ENCODE data around the gene HOXA4.

Gene HOXA4

DNA sequence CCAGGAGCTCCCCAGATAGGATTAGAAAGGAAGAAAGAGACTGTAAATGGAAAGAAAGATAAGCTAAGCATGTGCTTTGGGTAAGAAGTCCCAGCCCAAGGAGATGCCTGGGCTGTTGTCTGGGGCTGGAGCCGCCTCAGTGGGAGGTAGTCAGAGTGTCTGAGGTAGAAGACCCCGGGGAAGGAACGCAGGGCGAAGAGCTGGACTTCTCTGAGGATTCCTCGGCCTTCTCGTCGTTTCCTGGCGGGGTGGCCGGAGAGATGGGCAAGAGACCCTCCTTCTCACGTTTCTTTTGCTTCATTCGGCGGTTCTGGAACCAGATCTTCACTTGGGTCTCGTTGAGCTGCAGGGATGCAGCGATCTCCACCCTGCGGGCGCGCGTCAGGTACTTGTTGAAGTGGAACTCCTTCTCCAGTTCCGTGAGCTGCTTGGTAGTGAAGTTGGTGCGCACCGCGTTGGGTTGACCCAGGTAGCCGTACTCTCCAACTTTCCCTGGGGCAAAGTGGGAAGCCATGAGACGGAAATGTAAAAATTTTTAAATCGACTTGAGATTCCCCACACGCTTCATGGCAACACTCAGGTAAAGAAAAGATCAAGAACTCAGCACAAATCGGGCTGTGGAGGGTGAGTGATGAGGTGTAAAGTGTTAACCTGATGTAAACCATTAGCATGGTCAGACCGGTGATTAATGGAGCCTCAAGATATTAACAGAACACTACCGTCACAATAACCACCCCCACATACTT, 36.1 kb downstream of the HOXA4 start:
- no peak for DNase-seq (ENCODE audit: low read depth in 2 of 2)

- DNase-seq (ENCODE audit: low read depth in 2 of 2): no peak
Measured at GRCh38 chr7:27093184-27093895, 37.2 kb downstream of the HOXA4 start.

DNA sequence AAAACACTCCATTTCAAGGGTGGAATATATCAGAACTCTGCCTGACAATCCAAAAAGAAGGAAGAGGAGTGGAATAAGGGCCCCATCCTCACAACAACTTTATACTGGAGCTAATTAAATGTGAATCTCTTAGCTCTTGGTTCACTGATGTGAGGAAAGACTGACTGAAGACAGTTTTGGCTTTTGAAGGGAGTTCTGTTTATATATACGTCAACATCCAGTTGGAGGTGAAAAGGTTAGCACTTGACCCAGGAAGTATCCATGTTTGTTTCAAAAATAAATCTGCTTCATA, 37.8 kb downstream of the HOXA4 start:
- no peak for DNase-seq (ENCODE audit: low read depth in 2 of 2)

- no peak for DNase-seq (ENCODE audit: low read depth in 2 of 2)
Measured at GRCh38 chr7:27091941-27092818, 38.4 kb downstream of the HOXA4 start.

DNA sequence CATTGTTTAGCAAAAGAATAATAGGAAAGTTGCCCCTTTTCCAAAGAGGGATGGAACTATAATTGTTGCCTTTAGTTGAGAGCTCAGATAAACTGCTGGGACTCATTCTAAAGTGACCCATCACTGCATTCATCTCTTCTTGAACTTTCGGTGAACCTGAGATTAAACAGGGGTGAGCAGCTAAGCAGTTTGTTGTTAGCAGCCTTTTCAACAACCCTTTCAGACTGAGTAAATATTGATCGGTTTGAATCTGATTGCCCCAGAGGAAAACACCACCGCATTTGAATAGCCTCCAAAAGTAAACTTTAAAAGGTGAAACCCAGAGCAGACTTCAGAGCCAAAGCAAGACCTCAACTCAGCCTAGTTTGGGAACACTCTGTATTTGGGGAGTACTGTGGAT, 39.5 kb downstream of the HOXA4 start:
- DNase-seq (ENCODE audit: low read depth in 2 of 2): no peak

GRCh38 chr7:27088002-27088922, 42.3 kb downstream of the HOXA4 start:
- DNase-seq (ENCODE audit: low read depth in 2 of 2): no peak

DNA sequence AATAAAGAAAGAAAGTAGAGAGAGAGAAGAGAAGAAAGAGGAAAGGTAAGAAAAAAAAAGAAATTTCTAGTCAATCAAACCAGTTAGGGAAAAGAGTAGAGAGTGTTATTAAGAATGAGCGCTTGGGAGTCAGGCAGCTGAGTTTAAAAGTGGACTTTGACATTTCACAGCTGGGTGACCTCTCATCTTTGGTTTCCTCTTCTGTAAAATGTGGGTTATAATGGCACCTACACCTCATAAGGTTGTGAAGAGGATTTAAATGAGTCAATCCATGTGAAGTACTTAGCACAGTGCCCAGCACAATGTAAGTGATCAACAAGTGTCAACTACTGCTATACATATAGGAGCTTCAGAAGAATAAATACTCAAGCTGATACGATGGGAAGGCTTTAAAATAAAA, 46.9 kb downstream of the HOXA4 start:
- DNase-seq (ENCODE audit: low read depth in 2 of 2): no peak

GRCh38 chr7:27082171-27082570, 48.4 kb downstream of the HOXA4 start:
- no peak for DNase-seq (ENCODE audit: low read depth in 2 of 2)

GRCh38 chr7:27080844-27081436, 49.6 kb downstream of the HOXA4 start:
- DNase-seq (ENCODE audit: low read depth in 2 of 2): no peak

DNA sequence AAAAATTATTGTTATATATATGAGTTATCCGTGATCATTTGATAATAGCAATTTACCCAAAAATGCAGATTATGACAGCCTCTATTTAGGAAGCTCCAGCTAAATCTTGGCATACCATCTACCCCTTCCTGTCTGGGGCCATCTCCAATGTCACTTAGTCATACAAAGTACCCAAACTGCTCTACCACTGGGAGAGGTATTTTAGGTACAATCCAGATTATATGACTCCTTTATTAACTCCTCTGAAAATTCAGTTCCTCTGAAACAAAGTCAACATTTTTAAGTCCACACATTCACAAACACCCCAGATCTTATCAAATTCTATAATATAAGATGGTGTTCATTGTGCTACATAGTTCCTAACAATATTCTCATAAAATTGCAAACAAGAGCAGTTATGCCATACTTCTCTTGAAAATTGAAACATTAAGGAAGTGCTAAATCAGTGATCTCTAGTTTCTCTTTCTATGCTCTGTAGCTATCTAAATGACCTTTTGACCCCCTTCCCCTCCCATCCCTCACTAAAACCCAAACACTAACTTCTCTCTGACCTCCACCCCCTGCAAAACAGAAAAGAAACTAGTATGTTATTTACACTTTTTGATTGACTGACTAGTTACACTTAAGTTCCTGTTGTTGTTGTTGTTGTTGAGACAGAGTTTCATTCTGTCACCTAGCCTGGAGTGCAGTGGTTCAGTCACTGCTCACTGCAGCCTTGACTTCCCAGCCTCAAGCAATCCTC, 51.2 kb downstream of the HOXA4 start:
- no peak for DNase-seq (ENCODE audit: low read depth in 2 of 2)

DNA sequence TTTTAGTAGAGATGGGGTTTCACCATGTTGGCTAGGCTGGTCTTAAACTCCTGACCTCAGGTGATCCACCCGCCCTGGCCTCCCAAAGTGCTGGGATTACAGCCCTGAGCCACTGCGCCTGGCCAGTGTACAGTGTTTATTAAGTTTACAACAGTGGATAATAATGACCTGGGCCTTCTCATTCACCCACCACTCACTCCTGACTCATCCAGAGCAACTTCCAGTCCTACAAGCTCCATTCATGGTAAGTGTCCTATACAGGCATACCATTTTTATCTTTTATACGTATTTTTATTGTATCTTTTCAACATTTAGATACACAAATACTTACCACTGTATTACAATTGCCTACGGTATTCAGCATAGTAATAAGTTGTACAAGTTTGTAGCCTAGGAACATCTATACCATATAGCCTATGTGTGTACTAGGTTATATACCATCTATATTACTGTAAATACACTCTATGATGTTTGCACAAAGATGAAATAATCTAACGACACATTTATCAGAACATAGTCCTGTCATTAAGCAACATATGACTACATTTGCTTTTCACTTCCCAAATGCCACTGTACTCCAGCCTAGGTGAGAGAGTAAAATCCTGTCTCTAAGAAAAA, 51.8 kb downstream of the HOXA4 start:
- no peak for DNase-seq (ENCODE audit: low read depth in 2 of 2)

All from stimulated activated CD4-positive, alpha-beta T cell treated with anti-CD3 and anti-CD28 coated beads, Interleukin-12 subunit alpha, Interleukin-12 subunit beta, amount 100 ng/mL, for 24 hours (primary cell).